ENCODE results near the gene ORAI1.

GRCh38 chr12:121628536-121628935 lies 2.2 kb downstream of the ORAI1 start:
- TF ChIP-seq ELF4 (IDR thresholded peaks at IDR 0.05): no peak
- TF ChIP-seq HDGF (IDR thresholded peaks at IDR 0.05; ENCODE audit: borderline replicate concordance): no peak

Data from HEK293T (cell line).